Measurements from ENCODE around the gene RAPH1.
"Not testable (repeated sequence)": the region's sequence is repeated elsewhere in the genome, so short reads cannot be mapped to it uniquely, and the experiment has no call there.

The RAPH1 gene

DNA sequence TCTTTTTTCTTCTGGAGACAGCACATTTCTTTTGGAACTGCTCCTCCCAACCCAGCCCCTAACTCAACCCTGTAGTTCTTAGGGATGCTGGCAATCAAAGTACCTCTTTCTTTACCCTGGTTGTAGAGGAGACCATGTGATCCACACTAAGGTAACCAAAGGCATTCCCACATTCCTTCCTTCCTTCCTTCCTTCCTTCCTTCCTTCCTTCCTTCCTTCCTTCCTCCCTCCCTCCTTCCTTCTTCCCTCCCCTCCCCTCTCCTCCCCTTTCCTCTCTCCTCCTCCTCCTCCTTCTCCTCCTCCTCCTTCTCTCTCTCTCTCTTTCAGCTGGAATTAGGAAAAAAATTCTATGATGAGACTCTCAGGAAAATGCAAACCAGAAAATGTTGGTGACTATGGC lies 13.8 kb upstream of the RAPH1 start:
- DNase-seq (ENCODE audit: low spot score), result no peak

DNA sequence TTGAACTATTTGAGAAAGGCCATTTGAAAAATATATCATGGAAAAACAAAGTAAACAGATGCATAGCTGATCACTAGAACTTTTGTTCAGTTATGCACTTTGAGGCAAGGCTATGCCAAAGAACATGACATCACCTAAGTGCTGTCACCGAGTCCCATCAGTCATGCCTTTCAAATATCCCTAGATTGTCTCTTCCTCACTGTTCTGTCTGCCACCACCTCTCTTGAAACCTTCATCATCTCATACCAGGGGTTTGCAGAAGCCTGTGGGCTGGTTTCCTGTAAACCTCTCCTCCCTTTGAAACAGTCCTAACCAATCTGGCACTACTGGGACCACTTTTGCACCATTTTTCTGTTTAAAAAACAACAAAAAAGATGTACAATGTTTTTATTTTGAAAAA lies 12.3 kb upstream of the RAPH1 start:
- no peak for DNase-seq (ENCODE audit: low spot score)

DNA sequence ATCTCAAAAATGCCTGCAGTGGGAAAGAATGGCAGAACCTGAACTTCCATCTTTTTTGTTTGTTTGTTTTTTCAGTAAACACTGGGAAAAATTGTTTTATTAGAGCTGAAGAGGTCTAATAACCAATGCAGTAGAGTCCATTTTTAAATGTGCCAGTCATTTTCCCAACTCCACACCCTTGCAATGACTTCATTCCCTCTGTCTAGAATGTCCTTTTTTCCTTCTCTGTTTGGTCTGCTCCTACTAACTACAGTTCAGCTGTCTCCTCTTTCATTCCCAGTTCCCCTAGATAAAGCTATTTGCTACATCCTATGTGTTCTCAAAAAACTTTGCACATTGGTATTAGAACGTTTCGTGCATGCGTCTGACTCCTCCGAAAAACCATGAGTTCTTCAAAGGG lies 9.3 kb upstream of the RAPH1 start:
- DNase-seq (ENCODE audit: low spot score), result no peak

DNA sequence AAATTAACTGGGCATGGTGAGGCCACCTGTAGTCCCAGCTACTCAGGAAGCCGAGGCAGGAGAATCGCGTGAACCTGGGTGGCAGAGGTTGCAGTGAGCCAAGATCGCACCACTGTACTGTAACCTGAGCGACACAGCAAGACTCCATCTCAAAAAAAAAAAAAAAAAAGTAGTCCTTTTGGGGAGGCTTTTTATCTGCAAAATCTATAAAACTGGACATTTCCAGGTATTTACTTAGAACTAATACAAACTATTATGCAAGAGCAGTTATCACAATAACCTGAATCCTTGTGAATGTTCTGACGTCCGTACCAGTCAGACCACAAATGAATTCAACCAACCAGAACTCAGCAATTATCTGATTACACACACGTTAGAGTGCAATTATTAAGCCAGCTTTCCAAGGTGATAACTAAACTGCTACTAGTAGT lies 8.8 kb upstream of the RAPH1 start:
- no peak for DNase-seq (ENCODE audit: low spot score)

DNA sequence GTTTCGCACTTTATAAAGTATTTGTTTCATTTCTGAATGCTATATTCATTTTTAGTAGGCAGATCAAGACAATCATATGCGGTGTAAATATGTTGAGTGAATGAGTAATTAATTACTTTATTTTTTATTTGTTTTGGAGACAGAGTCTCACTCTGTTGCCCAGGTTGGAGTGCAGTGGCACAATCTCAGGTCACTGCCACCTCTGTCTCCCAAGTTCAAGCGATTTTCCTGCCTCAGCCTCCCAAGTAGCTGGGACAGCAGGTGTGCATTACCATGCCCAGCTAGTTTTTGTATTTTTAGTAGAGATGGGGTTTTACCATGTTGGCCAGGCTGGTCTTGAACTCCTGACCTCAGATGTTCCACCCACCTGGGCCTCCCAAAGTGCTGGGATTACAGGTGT lies 5.5 kb upstream of the RAPH1 start:
- DNase-seq (ENCODE audit: low spot score), result not testable (repeated sequence)

DNA sequence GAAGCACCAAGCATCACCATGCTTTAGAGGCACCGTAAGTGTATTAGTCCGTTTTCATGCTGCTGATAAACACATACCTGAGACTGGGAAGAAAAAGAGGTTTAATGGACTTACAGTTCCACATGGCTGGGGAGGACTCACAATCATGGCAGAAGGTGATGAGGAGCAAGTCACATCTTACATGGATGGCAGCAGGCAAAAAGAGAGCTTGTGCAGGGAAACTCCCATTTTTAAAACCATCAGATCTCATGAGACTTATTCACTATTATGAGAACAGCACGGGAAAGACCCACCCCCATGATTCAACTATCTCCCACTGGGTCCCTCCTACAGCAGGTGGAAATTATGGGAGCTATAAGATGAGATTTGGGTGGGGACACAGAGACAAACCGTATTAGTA lies 3.1 kb upstream of the RAPH1 start:
- not testable (repeated sequence) for DNase-seq (ENCODE audit: low spot score)

DNA sequence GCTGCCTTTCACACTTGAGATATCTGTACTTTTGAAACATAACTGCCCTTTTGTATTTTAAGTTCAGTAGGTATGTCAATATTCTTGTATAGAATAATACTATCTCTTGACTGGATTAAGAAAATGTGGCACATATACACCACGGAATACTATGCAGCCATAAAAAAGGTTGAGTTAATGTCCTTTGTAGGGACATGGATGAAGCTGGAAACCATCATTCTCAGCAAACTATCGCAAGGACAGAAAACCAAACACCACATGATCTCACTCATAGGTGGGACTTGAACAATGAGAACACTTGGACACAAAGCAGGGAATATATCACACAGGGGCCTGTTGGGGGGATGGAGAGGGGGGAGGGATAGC lies 1.5 kb upstream of the RAPH1 start:
- DNase-seq (ENCODE audit: low spot score), result not testable (repeated sequence)

DNA sequence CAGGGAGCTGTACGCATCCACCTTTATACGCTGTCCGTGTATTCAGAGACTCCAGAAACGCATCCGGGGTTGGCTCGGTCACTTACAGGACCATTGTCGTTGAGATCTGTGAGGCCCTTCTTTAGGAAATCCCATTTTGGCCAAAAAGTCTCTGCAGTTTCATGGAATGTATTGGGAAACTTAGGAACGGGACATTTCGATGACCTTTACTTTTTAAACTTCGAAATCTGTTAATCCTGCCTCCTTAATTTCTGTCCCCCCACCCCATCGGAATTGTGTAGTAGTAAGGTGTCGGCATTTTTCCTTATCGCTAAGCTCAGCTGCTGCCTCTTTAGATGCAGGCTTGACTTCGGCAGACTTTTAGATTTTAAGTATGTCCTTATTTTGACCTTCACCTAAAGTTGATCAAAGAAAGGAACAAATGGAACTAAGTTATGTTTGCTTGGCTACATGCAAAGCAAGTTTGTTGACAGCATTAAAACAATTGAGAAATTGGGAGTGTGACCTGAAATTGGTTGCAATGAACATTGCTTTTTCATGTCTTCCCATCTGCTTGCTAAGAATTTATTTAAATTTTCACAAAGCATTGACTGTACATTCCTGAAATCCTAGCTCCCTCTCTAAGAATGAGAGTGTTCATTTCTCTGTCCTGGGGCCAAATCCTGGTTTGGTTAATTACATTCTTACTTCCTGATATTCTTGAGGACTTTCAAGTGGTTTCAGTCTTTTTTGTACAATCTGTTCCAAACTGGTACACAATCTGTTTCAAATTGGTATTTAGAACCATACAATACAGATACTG lies 884 bp upstream of the RAPH1 start:
- DNase-seq (ENCODE audit: low spot score), result peak; percentile 33

DNA sequence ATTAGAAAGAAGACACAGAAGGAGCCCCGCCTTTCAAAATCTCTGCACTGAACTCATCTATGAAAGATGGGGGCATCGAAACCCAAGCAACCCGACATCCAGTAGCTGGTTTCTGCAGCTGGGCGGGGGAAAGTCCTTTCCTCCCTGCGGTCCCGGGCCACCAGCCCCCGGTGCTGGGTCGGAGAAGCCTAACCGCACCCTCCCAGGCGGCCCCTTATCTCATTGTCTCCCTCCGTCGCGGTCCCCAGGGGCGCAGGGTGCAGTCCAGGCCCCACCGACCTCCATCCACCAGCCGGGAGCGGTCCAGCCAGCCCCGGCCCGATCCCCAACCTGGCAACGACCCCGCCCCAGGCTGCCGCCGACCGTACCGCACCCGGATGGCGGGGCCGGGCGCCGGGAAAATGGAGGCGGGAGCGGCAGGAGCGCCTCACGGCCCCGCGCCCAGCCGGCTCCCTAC lies 452 bp downstream of the RAPH1 start:
- no peak for DNase-seq (ENCODE audit: low spot score)

DNA sequence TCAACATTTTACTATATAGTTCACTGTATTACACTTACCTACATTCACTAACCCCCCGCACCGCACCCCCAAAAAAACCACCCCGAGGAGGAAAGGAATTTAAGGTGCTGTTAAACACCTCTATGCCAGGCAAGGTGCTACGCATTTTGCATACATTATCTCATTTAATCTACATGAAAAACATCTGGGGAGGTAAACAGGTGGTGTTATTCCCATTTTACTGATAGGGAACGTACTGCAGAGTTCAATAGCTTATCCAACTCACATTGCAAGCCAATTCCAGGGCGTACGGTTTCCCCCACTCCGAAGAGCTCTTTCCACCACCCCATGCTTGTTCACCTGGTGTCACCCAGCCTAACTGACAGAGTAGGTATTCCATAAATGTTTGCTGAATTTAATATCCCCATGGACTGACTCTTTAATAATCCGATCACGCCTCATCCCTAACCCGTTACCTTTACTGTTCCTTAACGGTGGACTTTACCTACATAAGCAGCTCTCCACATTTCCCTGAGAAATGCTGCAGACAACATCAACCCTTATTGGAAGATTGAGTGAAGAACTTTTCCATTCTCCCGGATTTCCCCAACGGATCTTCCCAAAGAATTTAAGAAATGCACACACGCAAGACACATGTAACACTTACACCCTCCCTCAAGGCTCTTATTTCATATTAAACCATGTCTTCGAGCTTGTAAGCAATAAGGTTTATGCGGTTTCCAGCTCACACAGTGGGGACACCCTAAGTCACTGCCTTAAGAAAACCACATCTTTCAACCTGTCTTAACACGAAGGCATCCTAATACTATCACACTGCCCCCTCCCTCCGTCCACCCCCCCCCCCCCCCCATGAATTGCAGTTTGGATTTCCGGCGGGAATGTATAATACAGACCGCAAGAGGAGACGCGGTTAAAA lies 1.2 kb downstream of the RAPH1 start:
- DNase-seq (ENCODE audit: low spot score), result peak; percentile 56

DNA sequence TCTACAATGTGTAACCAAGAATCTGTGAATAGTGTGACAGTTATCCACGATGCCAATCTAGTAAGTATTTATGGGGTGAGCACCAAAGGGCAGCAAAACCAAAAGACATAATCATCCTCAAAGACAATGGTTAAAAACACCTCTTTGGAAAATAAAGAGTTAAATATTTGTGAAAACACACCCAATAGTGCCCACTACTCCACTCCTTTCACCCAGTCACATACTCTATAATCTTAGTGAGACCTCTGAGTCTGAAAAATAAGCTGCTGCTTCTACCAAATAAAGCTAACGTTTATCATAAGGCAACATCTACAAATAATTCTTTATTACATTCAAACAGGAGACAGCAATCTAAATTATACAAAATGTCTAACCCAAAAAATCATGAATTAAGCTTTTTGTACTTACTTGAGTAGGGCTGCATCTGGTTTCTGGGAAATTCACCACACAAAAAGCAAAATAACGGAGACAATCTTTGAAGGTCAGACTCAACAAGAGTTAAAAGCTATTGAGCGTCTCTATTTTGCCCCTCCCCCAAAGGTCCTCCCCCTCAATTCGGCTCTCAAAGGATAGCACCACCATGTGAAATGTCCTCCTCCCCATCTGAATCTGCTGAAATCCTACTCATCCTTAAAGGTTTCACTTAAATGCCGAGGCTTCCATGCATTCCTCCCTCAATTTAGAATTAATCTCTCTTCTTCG lies 2.0 kb downstream of the RAPH1 start:
- peak; percentile 61 for DNase-seq (ENCODE audit: low spot score)

DNA sequence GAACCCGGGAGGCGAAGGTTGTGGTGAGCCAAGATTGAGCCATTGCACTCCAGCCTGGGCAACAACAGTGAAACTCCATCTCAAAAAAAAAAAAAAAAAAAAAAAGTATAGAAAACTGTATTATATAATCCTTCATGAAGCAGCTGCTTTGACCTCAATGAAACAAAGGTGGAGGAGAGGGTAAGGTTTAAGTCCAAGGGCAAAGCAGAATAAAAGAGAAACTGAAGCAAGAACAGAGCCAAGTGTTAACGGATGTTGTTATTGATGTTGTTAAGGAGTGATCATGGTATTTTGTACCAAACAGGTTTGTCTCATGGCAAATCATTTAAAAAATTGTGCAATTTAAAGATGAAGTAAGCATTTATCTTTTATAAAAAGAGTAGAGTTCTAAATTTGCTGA lies 7.4 kb downstream of the RAPH1 start:
- no peak for DNase-seq (ENCODE audit: low spot score)

DNA sequence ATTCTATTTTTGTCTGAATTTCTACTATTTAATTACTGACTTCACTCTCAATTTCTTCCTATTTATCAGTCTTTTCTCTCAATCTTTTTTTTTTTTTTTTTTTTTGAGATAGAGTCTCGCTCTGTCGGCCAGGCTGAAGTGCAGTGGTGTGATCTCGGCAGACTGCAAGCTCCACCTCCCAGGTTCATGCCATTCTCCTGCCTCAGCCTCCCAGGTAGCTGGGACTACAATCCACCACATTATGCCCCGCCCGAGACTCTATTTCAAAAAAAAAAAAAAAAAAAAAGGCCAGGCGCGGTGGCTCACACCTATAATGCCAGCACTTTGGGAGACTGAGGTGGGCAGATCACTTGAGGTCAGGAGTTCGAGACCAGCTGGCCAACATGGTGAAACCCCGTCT lies 21.8 kb downstream of the RAPH1 start:
- not testable (repeated sequence) for DNase-seq (ENCODE audit: low spot score)

DNA sequence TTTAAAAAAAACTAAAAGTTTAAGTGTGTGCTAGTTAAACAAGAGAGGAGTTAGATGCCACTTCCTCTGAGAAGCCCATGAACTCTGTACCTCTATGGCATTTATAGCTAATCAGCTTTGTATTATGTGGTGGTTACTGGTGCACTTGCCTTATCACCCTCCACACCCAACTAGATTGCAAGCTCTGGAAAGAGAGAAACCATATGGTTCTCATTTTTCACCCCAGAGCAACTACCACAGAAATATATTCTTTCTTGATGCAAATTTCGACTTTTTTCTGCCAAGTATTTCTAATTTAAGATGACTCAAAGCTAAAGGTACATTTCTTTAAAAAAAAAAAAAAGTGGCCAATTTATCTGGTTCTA lies 24.2 kb downstream of the RAPH1 start:
- no peak for DNase-seq (ENCODE audit: low spot score)

DNA sequence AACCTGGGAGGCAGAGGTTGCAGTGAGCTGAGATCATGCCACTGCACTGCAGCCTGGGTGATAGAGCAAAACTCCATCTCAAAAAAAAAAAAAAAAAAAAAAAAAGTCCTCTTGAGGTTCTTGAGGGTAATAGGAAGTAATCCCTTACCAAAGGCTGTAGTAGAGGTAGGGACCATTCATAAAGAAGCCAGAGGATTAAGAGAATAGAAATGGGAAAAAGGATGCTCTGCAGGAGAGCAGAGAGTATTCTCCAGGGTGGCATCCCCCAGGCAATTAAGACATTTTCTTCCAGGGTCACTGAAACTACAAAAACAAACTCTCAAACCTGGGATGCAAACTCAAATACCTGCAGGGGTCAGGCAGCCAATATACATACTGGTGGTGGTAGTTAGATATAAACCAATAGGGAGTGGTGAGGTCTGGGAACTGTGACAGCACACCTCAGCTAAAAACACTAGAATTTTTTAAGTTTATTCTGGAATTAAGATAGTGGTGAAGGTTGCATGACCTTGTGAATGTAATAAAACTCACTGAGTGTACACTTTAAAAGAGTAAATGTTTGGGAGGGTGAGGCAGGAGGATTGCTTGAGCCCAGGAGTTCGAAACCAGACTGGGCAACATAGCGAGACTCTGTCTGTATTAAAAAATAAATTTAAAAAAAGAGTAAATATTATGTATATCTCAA lies 24.7 kb downstream of the RAPH1 start:
- DNase-seq (ENCODE audit: low spot score), result no peak

DNA sequence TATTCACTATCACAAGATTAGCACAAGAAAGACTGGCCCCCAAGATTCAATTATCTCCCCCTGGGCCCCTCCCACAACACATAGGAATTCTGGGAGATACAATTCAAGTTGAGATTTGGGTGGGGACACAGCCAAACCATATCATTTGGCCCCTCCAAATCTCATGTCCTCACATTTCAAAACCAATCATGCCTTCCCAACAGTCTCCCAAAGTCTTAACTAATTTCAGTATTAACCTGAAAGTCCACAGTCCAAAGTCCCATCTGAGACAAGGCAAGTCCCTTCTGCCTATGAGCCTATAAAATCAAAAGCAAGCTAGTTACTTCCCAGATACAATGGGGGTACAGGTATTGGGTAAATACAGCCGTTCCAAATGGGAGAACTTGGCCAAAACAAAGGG lies 31.6 kb downstream of the RAPH1 start:
- DNase-seq (ENCODE audit: low spot score), result not testable (repeated sequence)

DNA sequence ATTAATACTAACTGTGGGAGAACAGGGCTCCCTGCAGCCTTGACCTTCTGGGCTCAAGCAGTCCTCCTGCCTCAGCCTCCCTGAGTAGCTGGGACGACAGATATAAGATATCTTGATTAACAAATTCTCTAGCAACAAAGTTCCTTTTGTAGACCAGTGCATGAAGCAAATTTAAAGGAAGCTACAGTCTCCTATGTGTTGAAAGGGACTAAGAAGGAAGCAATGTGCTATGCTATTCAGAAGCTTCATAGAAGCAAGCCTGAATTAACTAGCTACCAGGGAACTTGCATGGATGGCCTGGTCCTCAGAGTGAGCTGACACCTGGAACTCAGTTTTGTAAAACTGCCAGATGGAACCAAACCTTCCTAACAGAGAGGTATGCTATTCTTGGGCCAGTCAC lies 33.2 kb downstream of the RAPH1 start:
- DNase-seq (ENCODE audit: low spot score), result no peak

DNA sequence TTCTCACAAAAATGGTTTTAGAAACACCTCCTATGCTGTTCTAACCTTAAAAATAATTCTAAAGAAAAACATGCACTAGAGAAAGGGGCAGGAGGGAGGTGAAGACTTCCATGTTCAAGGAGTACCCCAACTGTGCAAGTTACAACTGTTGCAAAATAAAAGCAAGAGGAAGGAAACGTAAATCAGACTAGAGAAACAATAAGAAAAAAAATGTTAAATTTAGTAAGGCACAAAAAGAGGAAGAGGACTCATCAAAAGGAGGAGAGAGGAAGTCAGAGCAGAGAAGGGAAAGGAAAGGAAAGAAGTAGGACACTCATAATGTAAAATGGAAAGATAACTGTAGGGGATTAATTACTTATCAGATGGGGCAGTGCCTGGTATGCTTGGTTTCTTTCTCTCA lies 34.1 kb downstream of the RAPH1 start:
- DNase-seq (ENCODE audit: low spot score), result no peak

DNA sequence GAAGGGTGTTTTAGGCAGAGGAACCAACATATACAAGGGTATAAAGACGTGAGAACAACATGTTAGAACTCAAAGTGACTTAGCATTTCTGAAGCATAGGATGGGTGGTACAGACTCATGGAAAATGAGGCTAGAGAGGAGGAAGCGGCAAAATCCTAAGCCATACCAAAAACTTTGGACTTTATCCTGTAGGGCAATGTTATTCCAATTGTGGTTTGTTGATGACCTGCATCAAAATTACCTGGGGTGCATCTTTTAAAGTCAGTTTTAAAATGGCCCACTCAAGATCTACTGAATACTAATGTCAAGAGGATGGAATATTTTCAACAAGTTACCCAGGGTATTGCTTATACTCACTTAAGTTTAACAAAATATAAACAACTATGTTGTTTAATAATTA lies 34.8 kb downstream of the RAPH1 start:
- DNase-seq (ENCODE audit: low spot score), result no peak

DNA sequence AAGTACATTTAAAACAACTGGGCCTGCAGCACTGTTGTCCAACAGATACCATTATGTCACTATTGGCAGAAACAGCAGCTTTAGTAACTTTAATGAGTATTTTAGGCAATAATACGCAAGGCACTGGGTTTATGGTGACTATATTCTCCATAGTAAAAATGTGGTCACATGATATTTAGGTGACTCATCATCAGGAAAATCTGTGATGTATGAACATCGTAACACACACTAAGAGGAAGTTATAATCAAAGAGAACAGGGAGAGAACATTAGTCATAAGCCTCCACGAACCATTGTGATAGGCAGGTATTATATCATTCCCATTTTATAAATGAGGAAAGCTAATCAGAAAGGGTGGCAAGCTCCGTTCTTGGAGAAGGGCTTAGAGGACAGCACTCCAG lies 36.9 kb downstream of the RAPH1 start:
- DNase-seq (ENCODE audit: low spot score), result peak; percentile 22

DNA sequence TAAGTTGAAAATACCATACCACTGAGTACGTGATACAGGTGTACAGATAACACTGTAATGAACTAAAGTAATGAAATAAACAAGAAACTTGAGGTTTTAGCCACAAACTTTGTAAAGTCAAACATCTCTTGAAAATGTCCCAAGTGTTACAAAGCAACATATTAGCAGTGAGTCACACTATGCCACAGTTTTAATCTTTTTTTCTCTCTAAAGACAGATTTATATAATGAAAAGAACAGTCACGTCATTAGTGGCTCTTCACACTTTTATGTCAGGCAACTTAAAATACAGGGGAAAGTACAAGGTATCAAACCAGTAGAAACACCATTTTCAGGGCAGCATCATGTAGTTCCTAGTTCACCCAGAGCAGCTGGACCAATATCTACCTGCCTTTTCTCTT lies 42.1 kb downstream of the RAPH1 start:
- peak; percentile 10 for DNase-seq (ENCODE audit: low spot score)

DNA sequence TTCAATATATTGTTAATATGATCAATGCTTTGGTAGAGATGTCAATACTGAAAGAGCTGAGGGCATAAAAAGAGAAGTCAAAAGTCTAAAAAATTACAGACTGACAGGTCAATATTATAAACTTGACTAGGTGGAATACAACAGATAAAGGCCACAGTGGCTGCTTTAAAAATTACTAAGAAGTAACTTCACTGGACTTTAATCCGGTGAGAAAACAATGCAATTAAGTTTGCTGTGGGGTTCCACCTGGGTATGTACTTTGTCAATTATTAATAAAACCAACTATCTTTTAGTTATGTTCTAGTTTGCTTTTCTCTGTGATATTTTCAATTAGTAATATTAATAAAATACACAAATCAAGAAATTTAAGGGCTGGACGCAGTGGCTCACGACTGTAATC lies 44.7 kb downstream of the RAPH1 start:
- DNase-seq (ENCODE audit: low spot score), result no peak

Data from AG20443 (cell line).